Tibial artery (tissue), 4 donors: ENCODE measurements around the gene RBMS3.

Experiments used
- DNase-seq, 2 donors: peaks; one replicate each; pipeline ENCODE4 v3.0.0-alpha.2; 2019
- H3K27ac ChIP-seq, 2 donors: fragments of 200-600 bp; sonication (generic) in 1 of 2; 1 replicate in 1 of 2; 2 replicates in 1 of 2; pipeline ENCODE4 v1.5.1; 2018 to 2019; ENCODE audit warnings: mild to moderate bottlenecking in 1 of 2
- H3K27me3 ChIP-seq, 2 donors: fragments of 200-600 bp; sonication (generic) in 1 of 2; one replicate each; pipeline versions ENCODE4 v1.5.1 to v1.6.0; 2016 to 2019
- H3K36me3 ChIP-seq, 3 donors: fragments of 200-600 bp; sonication (generic) in 2 of 3; one replicate each; pipeline ENCODE4 v1.5.1; 2016 to 2019; ENCODE audit warnings: mild to moderate bottlenecking in 2 of 3
- H3K4me1 ChIP-seq, 4 donors: fragments of 200-600 bp; sonication (generic) in 2 of 4; 1 replicate in 3 of 4; 2 replicates in 1 of 4; pipeline ENCODE4 v1.5.1; 2016 to 2019
- H3K4me3 ChIP-seq, 2 donors: fragments of 200-600 bp; sonication (generic) in 1 of 2; 1 replicate in 1 of 2; 2 replicates in 1 of 2; pipeline ENCODE4 v1.5.1; 2018 to 2019; ENCODE audit warnings: mild to moderate bottlenecking in 2 of 2
- H3K9me3 ChIP-seq, 3 donors: fragments of 200-600 bp; sonication (generic) in 1 of 3; one replicate each; pipeline ENCODE4 v1.5.1; 2016 to 2019
- intact Hi-C: fragments of 100-400 bp; cut with DNase I; formaldehyde crosslinking; loops from one replicate; pipeline ENCODE4 v1.15.0; 2023; ENCODE audit warnings: low total_unique reads
- TF ChIP-seq, protein P1 (sequence below), 2 experiments: fragments of 200-600 bp in 1 of 2; fragments of 450-650 bp in 1 of 2; IDR thresholded peaks; one replicate each; pipeline ENCODE4 v1.5.1; 2017 to 2019; ENCODE audit warnings: antibody characterized with exemption in 2 of 2, mild to moderate bottlenecking in 1 of 2, moderate library complexity in 1 of 2

The RBMS3 gene

DNA sequence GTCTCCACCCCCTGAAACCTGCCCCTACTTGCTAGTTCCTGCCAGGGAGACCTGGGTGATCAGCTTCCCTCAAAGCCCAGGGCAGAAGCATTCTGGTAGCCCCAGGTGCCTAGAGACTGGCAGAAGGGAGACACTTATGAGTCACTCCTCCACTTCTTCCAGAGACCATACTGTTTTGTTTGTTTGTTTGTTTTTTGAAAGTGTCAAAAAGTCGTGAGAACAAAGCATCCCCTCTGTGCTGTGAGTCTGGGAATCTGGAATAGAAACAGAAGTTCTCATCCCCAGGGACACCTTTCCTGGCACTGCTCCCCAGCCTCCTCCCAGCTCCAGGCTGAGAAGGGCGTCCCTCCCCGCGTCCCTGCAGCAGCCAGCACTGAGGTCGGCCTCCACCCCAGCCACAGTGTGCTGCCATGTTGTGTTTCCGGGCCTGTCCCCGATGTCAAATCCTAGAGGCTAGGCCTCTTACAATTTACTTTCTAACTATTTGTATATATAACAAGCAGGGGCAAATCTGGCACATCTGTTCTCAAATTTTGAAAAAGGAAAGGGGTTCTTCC, 573.0 kb downstream of the RBMS3 start:
- Histone ChIP-seq H3K4me3 (no peak overlapping the region), H3K4me1 (peaks cover 0 to 27% (median 10%) of the 10 kb centered on the region in 4 donors), H3K27ac (no peak overlapping the region), H3K36me3 (no peaks in the 10 kb centered on the region), H3K9me3 (peaks cover 0 to 4% (median 0%) of the 10 kb centered on the region in 3 donors), H3K27me3 (no peaks in the 10 kb centered on the region)
- TF ChIP-seq, protein P1, sequence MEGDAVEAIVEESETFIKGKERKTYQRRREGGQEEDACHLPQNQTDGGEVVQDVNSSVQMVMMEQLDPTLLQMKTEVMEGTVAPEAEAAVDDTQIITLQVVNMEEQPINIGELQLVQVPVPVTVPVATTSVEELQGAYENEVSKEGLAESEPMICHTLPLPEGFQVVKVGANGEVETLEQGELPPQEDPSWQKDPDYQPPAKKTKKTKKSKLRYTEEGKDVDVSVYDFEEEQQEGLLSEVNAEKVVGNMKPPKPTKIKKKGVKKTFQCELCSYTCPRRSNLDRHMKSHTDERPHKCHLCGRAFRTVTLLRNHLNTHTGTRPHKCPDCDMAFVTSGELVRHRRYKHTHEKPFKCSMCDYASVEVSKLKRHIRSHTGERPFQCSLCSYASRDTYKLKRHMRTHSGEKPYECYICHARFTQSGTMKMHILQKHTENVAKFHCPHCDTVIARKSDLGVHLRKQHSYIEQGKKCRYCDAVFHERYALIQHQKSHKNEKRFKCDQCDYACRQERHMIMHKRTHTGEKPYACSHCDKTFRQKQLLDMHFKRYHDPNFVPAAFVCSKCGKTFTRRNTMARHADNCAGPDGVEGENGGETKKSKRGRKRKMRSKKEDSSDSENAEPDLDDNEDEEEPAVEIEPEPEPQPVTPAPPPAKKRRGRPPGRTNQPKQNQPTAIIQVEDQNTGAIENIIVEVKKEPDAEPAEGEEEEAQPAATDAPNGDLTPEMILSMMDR (IDR thresholded peaks at IDR 0.05): no peak
- intact Hi-C loops: no loop called here
- no peak for DNase-seq

DNA sequence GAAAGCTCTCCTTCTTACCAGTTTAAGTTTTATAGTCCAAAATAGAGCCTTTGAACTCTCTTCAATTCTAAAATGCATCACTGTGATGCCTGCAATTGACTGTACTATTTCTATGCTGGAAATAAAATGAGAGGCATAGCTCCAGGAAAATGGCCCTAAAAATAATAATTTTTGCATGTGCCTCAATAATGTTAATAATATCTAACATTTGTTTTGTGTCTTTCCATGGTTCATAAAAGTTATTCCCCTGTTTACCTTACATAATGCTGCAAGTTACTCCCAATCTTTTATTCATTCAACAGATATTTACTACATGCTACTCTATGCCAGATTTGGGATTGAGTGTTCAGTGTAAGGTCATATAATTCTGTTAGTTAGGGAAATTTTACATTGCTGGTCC, 574.0 kb downstream of the RBMS3 start:
- no peak for DNase-seq
- intact Hi-C loops: no loop called here
- H3K36me3 ChIP-seq: no peaks in the 10 kb centered on the region

DNA sequence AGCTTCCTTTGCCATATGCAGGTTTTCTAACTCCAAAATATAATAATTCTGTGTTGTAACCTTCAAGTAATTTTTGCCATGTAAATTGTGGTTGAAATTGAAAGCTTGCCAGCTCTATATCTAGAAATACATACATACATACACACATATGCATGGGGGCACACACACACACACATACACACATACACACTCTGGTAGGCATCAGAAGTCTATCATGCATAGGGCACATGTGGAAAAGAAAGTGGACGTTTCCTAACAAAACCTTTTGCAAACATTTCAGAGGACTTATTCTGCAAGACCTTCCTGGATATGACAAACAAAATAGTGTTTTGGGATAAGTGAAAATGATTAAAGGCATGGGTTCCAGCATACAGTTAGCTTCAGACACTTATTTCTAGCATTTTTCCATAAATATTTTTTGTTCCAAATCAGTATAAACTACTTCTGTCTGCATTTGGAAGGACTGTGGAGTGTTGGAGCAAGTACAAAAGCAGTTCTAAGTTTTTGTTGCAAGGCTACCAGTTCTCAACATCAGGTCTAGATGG, 578.9 kb downstream of the RBMS3 start:
- H3K4me1 ChIP-seq: peaks cover 0 to 33% (median 7%) of the 10 kb centered on the region in 4 donors
- no peaks in the 10 kb centered on the region for H3K9me3 ChIP-seq
- no peak for DNase-seq
- intact Hi-C loops: no loop called here
- H3K36me3 ChIP-seq: no peaks in the 10 kb centered on the region
- no peak overlapping the region for H3K27ac ChIP-seq
- TF ChIP-seq, protein P1 (IDR thresholded peaks at IDR 0.05): no peak
- no peaks in the 10 kb centered on the region for H3K27me3 ChIP-seq
- H3K4me3 ChIP-seq: no peak overlapping the region

More for the DNA sequence above, 574.0 kb downstream of the RBMS3 start:
- H3K9me3 ChIP-seq: peaks cover 0 to 4% (median 0%) of the 10 kb centered on the region in 3 donors
- H3K27me3 ChIP-seq: no peaks in the 10 kb centered on the region
- peaks cover 0 to 36% (median 10%) of the 10 kb centered on the region in 4 donors for H3K4me1 ChIP-seq
- TF ChIP-seq, protein P1 (IDR thresholded peaks at IDR 0.05): no peak
- H3K4me3 ChIP-seq: no peak overlapping the region
- H3K27ac ChIP-seq: peak overlapping the region in 1 of 2 donors; percentile 12

DNA sequence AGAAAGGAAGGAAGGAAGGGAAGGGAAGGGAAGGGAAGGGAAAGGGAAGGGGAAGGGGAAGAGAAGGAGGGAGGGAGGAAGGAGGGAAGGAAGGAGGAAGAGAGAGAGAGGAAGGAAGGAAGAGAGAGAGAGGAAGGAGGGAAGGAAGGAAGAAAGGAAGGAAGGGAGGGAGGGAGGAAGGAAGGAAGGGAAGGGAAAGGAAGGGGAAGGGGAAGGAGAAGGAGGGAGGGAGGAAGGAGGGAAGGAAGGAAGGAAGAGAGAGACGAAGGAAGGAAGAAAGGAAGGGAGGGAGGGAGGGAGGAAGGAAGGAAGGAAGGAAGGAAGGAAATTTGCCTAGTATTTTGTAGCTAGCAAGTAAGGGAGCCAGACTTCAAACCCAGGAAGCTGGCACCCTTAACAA, 583.9 kb downstream of the RBMS3 start:
- Histone ChIP-seq H3K4me1 (peaks cover 0 to 8% (median 0%) of the 10 kb centered on the region in 4 donors), H3K4me3 (no peak overlapping the region), H3K36me3 (no peaks in the 10 kb centered on the region), H3K27me3 (no peaks in the 10 kb centered on the region), H3K27ac (no peak overlapping the region), H3K9me3 (no peaks in the 10 kb centered on the region)
- TF ChIP-seq, protein P1 (IDR thresholded peaks at IDR 0.05): no peak
- intact Hi-C loops: no loop called here
- DNase-seq: no peak

DNA sequence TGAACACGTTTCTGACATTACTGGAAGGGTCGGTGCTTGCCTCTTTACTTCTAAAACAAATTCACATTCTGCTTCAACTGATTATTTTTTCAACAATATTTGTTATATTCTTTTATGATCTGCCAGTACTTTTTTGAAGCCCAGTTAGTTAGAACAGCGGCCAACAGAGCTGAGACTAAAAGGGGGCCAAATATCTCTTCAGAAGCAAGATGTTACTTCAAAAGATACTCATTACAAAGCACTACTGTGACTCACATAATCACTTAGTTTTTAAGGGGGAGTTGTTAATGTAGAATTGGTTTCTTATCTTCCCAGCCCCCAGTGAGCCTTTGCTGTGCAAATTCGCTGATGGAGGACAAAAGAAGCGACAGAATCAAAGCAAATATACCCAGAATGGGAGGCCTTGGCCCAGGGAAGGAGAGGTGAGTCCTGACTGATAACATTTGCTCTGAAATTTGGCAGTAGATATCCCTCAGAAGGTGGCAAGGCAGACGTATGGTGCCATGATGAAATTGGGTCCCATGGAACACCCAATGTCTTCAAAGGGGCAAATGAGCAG, 587.8 kb downstream of the RBMS3 start:
- TF ChIP-seq, protein P1 (IDR thresholded peaks at IDR 0.05): no peak
- Histone ChIP-seq H3K4me3 (no peak overlapping the region), H3K27ac (no peak overlapping the region), H3K9me3 (peaks cover 0 to 13% (median 6%) of the 10 kb centered on the region in 3 donors), H3K36me3 (no peaks in the 10 kb centered on the region), H3K27me3 (no peaks in the 10 kb centered on the region), H3K4me1 (peaks cover 0 to 3% (median 0%) of the 10 kb centered on the region in 4 donors)
- DNase-seq: no peak
- intact Hi-C loops: no loop called here
